ENCODE data around the gene AK8. TPM values are rescaled to one million over a fixed set of nuclear protein-coding genes. Genes with fewer than 3 reads are reported as not detected.

The AK8 gene
- total RNA-seq, 2 experiments from 2014 or later: 0.27 TPM; not detected in 1

DNA sequence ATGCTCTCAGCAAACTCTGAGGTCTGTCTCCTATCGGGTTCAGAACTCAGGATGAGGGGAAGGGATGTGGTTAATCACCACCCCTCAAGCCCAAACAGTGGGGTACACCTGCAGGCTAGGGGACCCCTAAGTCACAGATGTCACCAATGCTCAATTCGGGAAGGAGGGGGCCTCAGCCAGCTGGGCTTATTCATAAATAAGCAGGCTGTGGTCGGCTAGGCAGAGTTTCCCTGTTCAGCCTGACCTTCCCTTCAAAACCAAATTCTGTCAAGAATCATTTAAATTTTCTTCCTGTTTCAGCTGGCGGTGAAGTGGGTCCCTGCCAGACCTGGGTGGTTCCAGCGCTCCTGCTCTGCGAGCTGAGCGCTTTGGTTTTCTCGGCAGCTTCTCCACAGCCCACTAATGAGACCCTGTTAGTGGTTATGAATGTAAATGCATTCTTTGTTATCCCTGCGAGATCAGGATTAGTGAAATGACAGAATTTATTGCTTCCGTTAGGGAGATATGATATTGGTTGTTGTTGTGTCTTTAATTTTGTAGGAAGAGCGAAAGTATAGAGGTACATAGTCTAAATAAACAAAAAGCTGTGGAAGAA, 68.3 kb downstream of the AK8 start:
- DNase-seq (ENCODE audit: low spot score): no peak
- Histone ChIP-seq H2AFZ (ENCODE audit: low read length) (no peak overlapping the region), H3K9me2 (ENCODE audit: insufficient read depth, low read length) (no peaks in the 10 kb centered on the region), H3K4me1 (ENCODE audit: insufficient read depth, low read length, poor library complexity, severe bottlenecking) (no peaks in the 10 kb centered on the region), H3K9me3 (ENCODE audit: low read length) (no peaks in the 10 kb centered on the region), H3K27ac (ENCODE audit: low read depth, low read length, poor library complexity, severe bottlenecking) (no peak overlapping the region), H3K4me2 (ENCODE audit: low read length) (no peak overlapping the region), H3K36me3 (ENCODE audit: insufficient read depth, low read length) (no peaks in the 10 kb centered on the region), H3K79me2 (ENCODE audit: insufficient read depth, low read depth, low read length) (no peaks in the 10 kb centered on the region), H4K20me1 (ENCODE audit: insufficient read depth, low read length) (no peaks in the 10 kb centered on the region), H3K4me3 (ENCODE audit: low read depth, low read length, poor library complexity, severe bottlenecking) (no peak overlapping the region)
- TF ChIP-seq CTCF (conservative IDR thresholded peaks at IDR 0.05; ENCODE audit: low read length) (no peak), EZH2phosphoT487 (IDR thresholded peaks at IDR 0.05; ENCODE audit: borderline replicate concordance, low read depth, low read length) (no peak)
- ChIA-PET CTCF (ENCODE audit: unreplicated experiment) (no interaction called here), POLR2A (no interaction called here)
- intact Hi-C loops (cut with micrococcal nuclease; ENCODE audit: unreplicated experiment): no loop called here
- BruUV-seq (replicated peaks): no TSS peak

DNA sequence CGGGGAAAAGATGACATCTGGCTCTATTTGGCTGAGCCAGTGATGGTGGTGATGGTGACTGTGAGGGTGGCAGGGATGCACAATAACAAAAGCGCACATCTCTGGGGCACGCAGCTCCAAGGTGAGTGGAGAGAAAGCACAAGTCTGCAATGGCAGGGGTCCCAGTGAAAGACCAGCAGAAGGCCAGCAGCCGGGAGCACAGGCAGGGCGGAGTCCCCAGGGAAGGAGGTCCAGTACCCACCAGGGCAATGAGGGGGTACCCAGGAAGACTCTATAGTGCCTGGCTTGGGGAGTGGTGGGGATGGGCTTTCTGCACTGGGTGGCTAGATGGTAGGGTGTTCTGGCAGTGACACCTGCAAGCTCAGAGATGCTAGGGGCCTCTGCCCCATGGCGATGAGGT, 69.4 kb downstream of the AK8 start:
- no peaks in the 10 kb centered on the region for H3K4me1 ChIP-seq (ENCODE audit: insufficient read depth, low read length, poor library complexity, severe bottlenecking)
- H2AFZ ChIP-seq (ENCODE audit: low read length): no peak overlapping the region
- no peaks in the 10 kb centered on the region for H3K36me3 ChIP-seq (ENCODE audit: insufficient read depth, low read length)
- no peaks in the 10 kb centered on the region for H4K20me1 ChIP-seq (ENCODE audit: insufficient read depth, low read length)
- ChIA-PET CTCF (ENCODE audit: unreplicated experiment) (no interaction called here), POLR2A (interaction anchor here (0.6 kb wide), 1 partner anchor 10 kb away, joined by 3 read pairs; no protein-coding TSS in a partner anchor)
- no peak overlapping the region for H3K27ac ChIP-seq (ENCODE audit: low read depth, low read length, poor library complexity, severe bottlenecking)
- H3K9me3 ChIP-seq (ENCODE audit: low read length): no peaks in the 10 kb centered on the region
- TF ChIP-seq CTCF (conservative IDR thresholded peaks at IDR 0.05; ENCODE audit: low read length) (no peak), EZH2phosphoT487 (IDR thresholded peaks at IDR 0.05; ENCODE audit: borderline replicate concordance, low read depth, low read length) (no peak)
- H3K4me3 ChIP-seq (ENCODE audit: low read depth, low read length, poor library complexity, severe bottlenecking): no peak overlapping the region
- no peak overlapping the region for H3K4me2 ChIP-seq (ENCODE audit: low read length)
- BruUV-seq (replicated peaks): no TSS peak
- no peaks in the 10 kb centered on the region for H3K9me2 ChIP-seq (ENCODE audit: insufficient read depth, low read length)
- no peaks in the 10 kb centered on the region for H3K79me2 ChIP-seq (ENCODE audit: insufficient read depth, low read depth, low read length)
- intact Hi-C loops (cut with micrococcal nuclease; ENCODE audit: unreplicated experiment): no loop called here
- DNase-seq (ENCODE audit: low spot score): no peak

DNA sequence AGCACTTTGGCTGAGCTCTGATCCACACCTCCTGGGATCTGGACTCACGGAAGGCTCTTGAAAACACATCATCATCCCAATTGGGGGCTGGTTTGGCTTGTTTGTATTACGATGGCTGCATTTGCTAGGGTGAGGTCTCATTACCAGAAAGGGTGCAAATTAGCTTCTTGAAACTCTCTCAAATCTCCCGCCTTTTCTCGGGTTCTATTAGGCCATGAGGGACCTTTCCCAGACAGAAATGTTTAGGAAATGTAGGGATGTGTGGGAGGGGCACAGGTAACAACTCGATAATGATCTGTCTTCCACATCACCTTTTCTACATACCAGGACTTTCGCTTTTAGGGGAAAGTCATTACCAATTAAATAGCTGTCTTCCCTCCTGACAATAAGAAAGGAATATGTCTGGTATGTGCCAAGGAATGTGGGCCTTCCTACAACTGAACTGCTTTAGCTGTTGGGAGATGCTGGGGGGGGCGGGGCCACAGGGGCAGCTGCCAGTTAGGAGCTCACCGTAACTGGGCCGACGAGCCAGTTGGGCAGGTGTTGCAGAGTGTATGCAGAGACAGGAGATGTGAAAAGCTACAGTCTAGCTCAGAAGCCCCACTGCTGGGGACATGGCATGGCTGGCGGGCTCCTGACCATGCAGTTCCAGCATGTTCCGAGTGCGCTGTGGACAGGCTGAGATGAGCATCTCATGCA, 71.2 kb downstream of the AK8 start:
- Histone ChIP-seq H2AFZ (ENCODE audit: low read length) (no peak overlapping the region), H3K4me1 (ENCODE audit: insufficient read depth, low read length, poor library complexity, severe bottlenecking) (no peaks in the 10 kb centered on the region), H3K9me2 (ENCODE audit: insufficient read depth, low read length) (no peaks in the 10 kb centered on the region), H4K20me1 (ENCODE audit: insufficient read depth, low read length) (no peaks in the 10 kb centered on the region), H3K79me2 (ENCODE audit: insufficient read depth, low read depth, low read length) (no peaks in the 10 kb centered on the region), H3K9me3 (ENCODE audit: low read length) (no peaks in the 10 kb centered on the region), H3K36me3 (ENCODE audit: insufficient read depth, low read length) (no peaks in the 10 kb centered on the region), H3K4me2 (ENCODE audit: low read length) (no peak overlapping the region), H3K27ac (ENCODE audit: low read depth, low read length, poor library complexity, severe bottlenecking) (no peak overlapping the region), H3K4me3 (ENCODE audit: low read depth, low read length, poor library complexity, severe bottlenecking) (no peak overlapping the region)
- CTCF ChIA-PET (ENCODE audit: unreplicated experiment): interaction anchor here (0.6 kb wide), 2 partner anchors 17 kb away, joined by 3 to 4 read pairs; no protein-coding TSS in a partner anchor
- BruUV-seq (replicated peaks): no TSS peak
- TF ChIP-seq CTCF (conservative IDR thresholded peaks at IDR 0.05; ENCODE audit: low read length): no peak
- TF ChIP-seq EZH2phosphoT487 (IDR thresholded peaks at IDR 0.05; ENCODE audit: borderline replicate concordance, low read depth, low read length): no peak
- POLR2A ChIA-PET: interaction anchor here (0.8 kb wide), 1 partner anchor 10 kb away, joined by 4 read pairs; no protein-coding TSS in a partner anchor
- DNase-seq (ENCODE audit: low spot score): no peak
- intact Hi-C loops (cut with micrococcal nuclease; ENCODE audit: unreplicated experiment): no loop called here

Data from OCI-LY7 (cell line).